K562 (cell line): ENCODE results near the gene TSPYL4. TPM values are rescaled to one million over a fixed set of nuclear protein-coding genes. Genes with fewer than 3 reads are reported as not detected.

Experiments
- ATAC-seq: fragments of 200-7000 bp; cut with Tn5 transposase; 3 replicates; pipeline ENCODE4 v1.9.1; 2020; ENCODE audit warnings: moderate library complexity
- BruUV-seq: library from RNA; stranded (reverse); fragments of 400-500 nt; replicated peaks from 2 replicates; lab custom pipeline; 2021; lab: Mats Ljungman, UMichigan
- CTCF ChIA-PET: fragments of 300-600 bp; formaldehyde crosslinking; extraction: SDS; loops from one replicate; lab custom pipeline; 2021; ENCODE audit warnings: low intra/inter-chr PET ratio; lab: Yijun Ruan, JAX
- POLR2A ChIA-PET: fragments of 300-600, 350-650 bp; sonication (Branson Sonifier 250); formaldehyde crosslinking; extraction: SDS; loops from one replicate; lab custom pipeline; 2021; ENCODE audit warnings: antibody characterized with exemption, inconsistent platforms; lab: Yijun Ruan, JAX
- DNase-seq, 4 experiments: peaks; one replicate each; pipeline versions ENCODE4 v3.0.0 to v3.0.0-alpha.2; 2011 to 2018; ENCODE audit warnings: low spot score in 3 of 4, mixed read lengths in 3 of 4; ENCODE audit errors: extremely low read depth in 1 of 4
- FAIRE-seq: peaks from 2 replicates; lab custom pipeline; 2011; peaks lifted over from hg19 to GRCh38; lab: Jason Lieb, UNC
- H2AFZ ChIP-seq: 2 replicates; pipeline ENCODE4 v1.6.0; 2011; ENCODE audit warnings: low read depth, low read length, control low read depth, inconsistent platforms
- H3K27ac ChIP-seq: fragments of 200-600 bp; 3 replicates; pipeline ENCODE4 v1.8.0; 2011; ENCODE audit warnings: low read depth, mild to moderate bottlenecking, control low read depth, inconsistent platforms, low read length, moderate library complexity, mixed read lengths; ENCODE audit errors: extremely low read depth
- H3K27me3 ChIP-seq, 2 experiments: fragments of 300-600 bp in 1 of 2; 2 replicates in 1 of 2; 3 replicates in 1 of 2; pipeline versions ENCODE4 v1.6.0 to v1.8.0; 2011; ENCODE audit warnings: inconsistent platforms in 2 of 2, low read length in 2 of 2, mild to moderate bottlenecking in 1 of 2, mixed read lengths in 1 of 2, moderate library complexity in 1 of 2; ENCODE audit not compliant: control insufficient read depth in 2 of 2, insufficient read depth in 2 of 2
- H3K36me3 ChIP-seq: fragments of 300-600 bp; 3 replicates; pipeline ENCODE4 v1.8.0; 2011; ENCODE audit warnings: mild to moderate bottlenecking, low read length, inconsistent platforms; ENCODE audit not compliant: control insufficient read depth, insufficient read depth
- H3K4me1 ChIP-seq, 2 experiments: fragments of 200-600 bp in 1 of 2; replicated peaks in 1 of 2; 2 replicates in 1 of 2; 3 replicates in 1 of 2; pipeline versions ENCODE4 v1.5.1 to v1.8.0; 2011; ENCODE audit warnings: inconsistent platforms in 2 of 2, low read length in 2 of 2, mild to moderate bottlenecking in 1 of 2, mixed read lengths in 1 of 2, moderate library complexity in 1 of 2; ENCODE audit not compliant: control insufficient read depth in 2 of 2, insufficient read depth in 2 of 2
- H3K4me2 ChIP-seq: 2 replicates; pipeline ENCODE4 v1.6.1; 2011; ENCODE audit warnings: low read length, control low read depth, inconsistent platforms, mixed read lengths; ENCODE audit not compliant: insufficient read depth
- H3K4me3 ChIP-seq: fragments of 200-600 bp; sonication (generic), shearing (Covaris generic); 2 replicates; pipeline ENCODE4 v1.5.1; 2016; ENCODE audit warnings: control low read depth, inconsistent platforms
- H3K79me2 ChIP-seq: fragments of 200-600 bp; 3 replicates; pipeline ENCODE4 v1.8.0; 2011; ENCODE audit warnings: low read length, inconsistent platforms; ENCODE audit not compliant: control insufficient read depth, insufficient read depth
- H3K9ac ChIP-seq, 2 experiments: 2 replicates each; pipeline versions ENCODE4 v1.6.0 to v1.6.1; 2011; ENCODE audit warnings: low read depth in 2 of 2, low read length in 2 of 2, control low read depth in 1 of 2, inconsistent platforms in 1 of 2, mild to moderate bottlenecking in 1 of 2, mixed read lengths in 1 of 2; ENCODE audit not compliant: insufficient read depth in 1 of 2
- H3K9me1 ChIP-seq: one replicate; pipeline ENCODE4 v1.6.0; 2011; ENCODE audit warnings: inconsistent platforms, mild to moderate bottlenecking, low read length, moderate library complexity; ENCODE audit not compliant: control insufficient read depth, insufficient read depth
- H3K9me3 ChIP-seq: replicated peaks from 2 replicates; pipeline ENCODE4 v1.5.1; 2011; ENCODE audit warnings: low read depth, low read length, inconsistent platforms; ENCODE audit not compliant: control insufficient read depth, insufficient read depth
- H4K20me1 ChIP-seq: replicated peaks from 2 replicates; pipeline ENCODE4 v1.6.1; 2011; ENCODE audit warnings: low read length, inconsistent platforms, mixed read lengths; ENCODE audit not compliant: control insufficient read depth, insufficient read depth
- BHLHE40 ChIP-seq: IDR thresholded peaks from 2 replicates; pipeline ENCODE4 v1.6.1; 2011; ENCODE audit warnings: low read length, improper control_type of control experiment
- CEBPB ChIP-seq: fragments of 450-650 bp; IDR thresholded peaks from 2 replicates; pipeline ENCODE4 v1.6.1; 2016; ENCODE audit warnings: missing genetic modification characterization, missing compliant biosample characterization
- CHD4 ChIP-seq: fragments of 200-600 bp; sonication (generic); IDR thresholded peaks from 3 replicates; pipeline ENCODE4 v1.6.1; 2012; ENCODE audit warnings: low read depth, mild to moderate bottlenecking, mixed read lengths, low read length, inconsistent platforms; ENCODE audit not compliant: insufficient read depth, insufficient replicate concordance, poor library complexity, severe bottlenecking
- KDM4B ChIP-seq, 2 experiments: fragments of 450-650 bp in 1 of 2; sonication (generic) in 1 of 2; IDR thresholded peaks; 2 replicates each; pipeline ENCODE4 v1.6.1; 2016 to 2017; ENCODE audit warnings: borderline replicate concordance in 2 of 2, antibody characterized with exemption in 1 of 2, low read depth in 1 of 2, mild to moderate bottlenecking in 1 of 2
- MEIS2 ChIP-seq: fragments of 450-650 bp; IDR thresholded peaks from 2 replicates; pipeline ENCODE4 v1.6.1; 2014; ENCODE audit warnings: mild to moderate bottlenecking; ENCODE audit not compliant: partially characterized antibody
- MYC ChIP-seq, 2 experiments: fragments of 250-450 bp in 1 of 2; sonication (Bioruptor Pico) in 1 of 2; IDR thresholded peaks; 2 replicates each; pipeline versions ENCODE4 v1.5.1 to v1.6.1; 2012 to 2021; ENCODE audit warnings: low read depth in 2 of 2, borderline replicate concordance in 1 of 2, improper control_type of control experiment in 1 of 2, low read length in 1 of 2, mild to moderate bottlenecking in 1 of 2, moderate library complexity in 1 of 2
- NFATC3 ChIP-seq: fragments of 450-650 bp; IDR thresholded peaks from 2 replicates; pipeline ENCODE4 v1.6.1; 2017; ENCODE audit warnings: mild to moderate bottlenecking
- NFYB ChIP-seq: IDR thresholded peaks from 2 replicates; pipeline ENCODE4 v1.6.1; 2011; ENCODE audit warnings: mild to moderate bottlenecking, moderate library complexity; ENCODE audit not compliant: insufficient read length; ENCODE audit errors: extremely low read depth
- TAF1 ChIP-seq: IDR thresholded peaks from 2 replicates; pipeline ENCODE4 v1.6.1; 2011; ENCODE audit warnings: mild to moderate bottlenecking, low read length, moderate library complexity; ENCODE audit not compliant: insufficient read depth, control insufficient read depth, severe bottlenecking; ENCODE audit errors: extremely low read depth
- TBP ChIP-seq: optimal IDR thresholded peaks from 2 replicates; pipeline ENCODE3; 2011; ENCODE audit warnings: low read depth, low read length, improper control_type of control experiment
- TCFL5 ChIP-seq: fragments of 250-450 bp; sonication (Bioruptor Pico); conservative IDR thresholded peaks from 2 replicates; pipeline ENCODE4 v1.6.1; 2021; ENCODE audit warnings: mild to moderate bottlenecking, moderate library complexity, matching md5 sums
- ZFP30 ChIP-seq: fragments of 250-450 bp; sonication (Bioruptor Pico); IDR thresholded peaks from 2 replicates; pipeline ENCODE4 v1.8.0; 2022; ENCODE audit warnings: moderate library complexity, mild to moderate bottlenecking, inconsistent platforms, borderline replicate concordance
- ZFPM2 ChIP-seq: fragments of 250-450 bp; sonication (Bioruptor Pico); IDR thresholded peaks from 2 replicates; pipeline ENCODE4 v1.5.1; 2022; ENCODE audit warnings: mild to moderate bottlenecking
- ZNF165 ChIP-seq: fragments of 250-450 bp; sonication (Bioruptor Pico); IDR thresholded peaks from 2 replicates; pipeline ENCODE4 v1.4.0; 2020; ENCODE audit warnings: borderline replicate concordance
- WGBS: fragments of 100-300 bp; shearing (Covaris generic); methylation state at CpG from one replicate; pipeline ENCODE4 v1.1.6; 2016; ENCODE audit warnings: low coverage, mixed read lengths; ENCODE audit not compliant: insufficient coverage; ENCODE audit errors: missing lambda C conversion rate; 5-methylcytosine and 5-hydroxymethylcytosine counted together
- in situ Hi-C: fragments of 300-500 bp; cut with MboI; formaldehyde crosslinking; loops from 4 replicates; pipeline ENCODE4 v1.15.0; 2018; ENCODE audit warnings: inconsistent platforms, mixed read lengths
- intact Hi-C: fragments of 100-400 bp; cut with micrococcal nuclease; formaldehyde crosslinking; loops from 2 replicates; pipeline ENCODE4 v1.14.2; 2022
- polyA plus RNA-seq, 8 experiments: library from polyadenylated mRNA; depleted of rRNA in 4 of 8; stranded (reverse) in 5 of 8; unstranded in 3 of 8; fragments of >200 nt; fragmentation: Nextera tagmentation in 2 of 8; fragmentation: Illumina TruSeq in 1 of 8; extraction: Ambion mirVana in 2 of 8; extraction: Trizol in 1 of 8; gene quantifications; 2 replicates each; pipeline versions ENCODE4 v1.2.1 to v1.2.3, GENCODE V29; 2011 to 2014; ENCODE audit warnings: inconsistent platforms in 1 of 8, missing spikeins in 1 of 8
- total RNA-seq, 7 experiments: library from RNA; depleted of rRNA in 6 of 7; stranded (reverse); fragments of >200 nt in 6 of 7; fragmentation: Illumina TruSeq in 2 of 7; extraction: Trizol in 2 of 7; gene quantifications; 2 replicates each; pipeline versions ENCODE4 v1.2.1 to v1.2.3, GENCODE V29; 2011 to 2021; ENCODE audit warnings: low replicate concordance in 1 of 7
- TF ChIP-seq, protein P1 (sequence below): fragments of 450-650 bp; IDR thresholded peaks from 2 replicates; pipeline ENCODE4 v1.6.1; 2016
- TF ChIP-seq, protein P2 (sequence below), 2 experiments: fragments of 450-650 bp in 1 of 2; sonication (generic) in 1 of 2; formaldehyde crosslinking in 1 of 2; IDR thresholded peaks in 1 of 2; conservative IDR thresholded peaks in 1 of 2; 2 replicates each; pipeline versions ENCODE4 v1.6.1 to v1.8.1; 2016 to 2023; ENCODE audit warnings: mild to moderate bottlenecking in 2 of 2, moderate library complexity in 2 of 2, inconsistent platforms in 1 of 2, missing genetic modification reagents in 1 of 2
- TF ChIP-seq, protein P3 (sequence below): fragments of 450-650 bp; conservative IDR thresholded peaks from 2 replicates; pipeline ENCODE4 v1.6.1; 2016; ENCODE audit warnings: missing genetic modification characterization, low read depth, mild to moderate bottlenecking, control low read depth, missing compliant biosample characterization

TSPYL4 gene
- total and polyA plus RNA-seq, 9 of the 15 experiments (the other 6 are each of a cell fraction or from before 2014, with no cell fraction given): 0.69 to 18.0 (median 9.1) TPM

DNA sequence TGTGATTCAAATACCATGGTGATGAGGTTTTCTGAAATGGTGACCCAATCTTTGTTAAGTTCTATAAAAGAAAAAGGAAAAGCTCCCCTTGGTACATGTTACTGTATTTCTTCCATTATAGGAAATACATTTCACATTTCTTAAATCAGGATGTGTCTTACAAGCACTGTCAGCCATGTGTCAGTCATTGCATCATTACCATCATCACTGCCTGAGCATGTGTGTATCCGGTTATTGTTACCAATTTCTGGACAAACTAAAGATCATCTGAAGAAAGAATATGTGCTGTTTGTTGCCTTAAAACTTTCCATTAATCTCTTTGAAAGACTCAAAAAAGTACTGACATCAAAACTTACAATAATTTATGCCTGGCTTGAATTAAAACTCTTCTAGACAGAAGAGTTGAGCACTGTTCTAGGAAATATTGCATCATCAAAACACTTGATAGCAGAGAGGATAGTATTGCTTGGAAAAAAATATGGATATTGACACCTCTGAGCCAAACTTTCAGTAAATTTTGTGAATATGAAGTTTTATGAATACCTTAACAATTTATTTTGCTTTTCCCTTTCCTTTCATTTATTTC is 33.0 kb upstream of the TSPYL4 start:
- FAIRE-seq (no peak), ATAC-seq (peak; percentile 40; the same call in 1 of the 3 replicates), DNase-seq (no peak)
- Histone ChIP-seq H3K9me1 (no peaks in the 10 kb centered on the region), H2AFZ (no peak overlapping the region), H3K9me3 (no peaks in the 10 kb centered on the region), H3K79me2 (no peaks in the 10 kb centered on the region), H3K36me3 (no peaks in the 10 kb centered on the region), H3K4me2 (no peak overlapping the region), H3K4me3 (no peak overlapping the region), H3K27ac (no peak overlapping the region), H3K9ac (no peak overlapping the region), H3K27me3 (0 out of 5 replicates have a peak, but pooled peaks cover 0 to 3% of the 10 kb centered on the region in 2 experiments), H3K4me1 (no peaks in the 10 kb centered on the region; a peak in 1 of 5 replicates), H4K20me1 (no peaks in the 10 kb centered on the region)
- CTCF ChIA-PET: interaction anchor here (0.9 to 1.2 kb wide), 3 partner anchors 243 to 246 kb away, joined by 3 to 4 read pairs (median 3); no protein-coding TSS in a partner anchor
- POLR2A ChIA-PET: no interaction called here
- 0% methylated on average over 1 of the region's 1 CpG for WGBS
- in situ Hi-C loops: loop anchor here (10.0 kb wide), 1 partner anchor 268 kb away; the partner anchor contains the start of gene CALHM4
- intact Hi-C loops: loop anchor here (1.0 to 2.0 kb wide), 2 partner anchors 245 to 274 kb away; no protein-coding TSS in a partner anchor
- no TSS peak for BruUV-seq
- TF ChIP-seq KDM4B (IDR thresholded peaks at IDR 0.05; ENCODE audit: borderline replicate concordance in 2 of 2, low read depth in 1 of 2) (no peak), TBP (no peak), CHD4 (no peak), MEIS2 (peak; percentile 15), ZFP30 (CRISPR knock-in tag) (no peak), ZNF165 (CRISPR knock-in tag) (no peak), ZFPM2 (CRISPR knock-in tag) (no peak), TCFL5 (CRISPR knock-in tag) (no peak), NFATC3 (no peak), CEBPB (tag) (peak; percentile 70; the same call in 1 of the 2 replicates), NFYB (no peak), BHLHE40 (no peak), TAF1 (no peak), MYC (IDR thresholded peaks at IDR 0.05; ENCODE audit: low read depth, low read length) (peak; percentile 51; the same call in 1 of the 2 replicates), MYC (CRISPR knock-in tag; IDR thresholded peaks at IDR 0.05; ENCODE audit: borderline replicate concordance, low read depth) (no peak)
- TF ChIP-seq, protein P1, sequence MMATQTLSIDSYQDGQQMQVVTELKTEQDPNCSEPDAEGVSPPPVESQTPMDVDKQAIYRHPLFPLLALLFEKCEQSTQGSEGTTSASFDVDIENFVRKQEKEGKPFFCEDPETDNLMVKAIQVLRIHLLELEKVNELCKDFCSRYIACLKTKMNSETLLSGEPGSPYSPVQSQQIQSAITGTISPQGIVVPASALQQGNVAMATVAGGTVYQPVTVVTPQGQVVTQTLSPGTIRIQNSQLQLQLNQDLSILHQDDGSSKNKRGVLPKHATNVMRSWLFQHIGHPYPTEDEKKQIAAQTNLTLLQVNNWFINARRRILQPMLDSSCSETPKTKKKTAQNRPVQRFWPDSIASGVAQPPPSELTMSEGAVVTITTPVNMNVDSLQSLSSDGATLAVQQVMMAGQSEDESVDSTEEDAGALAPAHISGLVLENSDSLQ: peak; percentile 58
- TF ChIP-seq, protein P2, sequence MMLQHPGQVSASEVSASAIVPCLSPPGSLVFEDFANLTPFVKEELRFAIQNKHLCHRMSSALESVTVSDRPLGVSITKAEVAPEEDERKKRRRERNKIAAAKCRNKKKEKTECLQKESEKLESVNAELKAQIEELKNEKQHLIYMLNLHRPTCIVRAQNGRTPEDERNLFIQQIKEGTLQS (IDR thresholded peaks at IDR 0.05): peak; percentile 91
- TF ChIP-seq, protein P2 (CRISPR knock-in tag; conservative IDR thresholded peaks at IDR 0.05): no peak
- TF ChIP-seq, protein P3, sequence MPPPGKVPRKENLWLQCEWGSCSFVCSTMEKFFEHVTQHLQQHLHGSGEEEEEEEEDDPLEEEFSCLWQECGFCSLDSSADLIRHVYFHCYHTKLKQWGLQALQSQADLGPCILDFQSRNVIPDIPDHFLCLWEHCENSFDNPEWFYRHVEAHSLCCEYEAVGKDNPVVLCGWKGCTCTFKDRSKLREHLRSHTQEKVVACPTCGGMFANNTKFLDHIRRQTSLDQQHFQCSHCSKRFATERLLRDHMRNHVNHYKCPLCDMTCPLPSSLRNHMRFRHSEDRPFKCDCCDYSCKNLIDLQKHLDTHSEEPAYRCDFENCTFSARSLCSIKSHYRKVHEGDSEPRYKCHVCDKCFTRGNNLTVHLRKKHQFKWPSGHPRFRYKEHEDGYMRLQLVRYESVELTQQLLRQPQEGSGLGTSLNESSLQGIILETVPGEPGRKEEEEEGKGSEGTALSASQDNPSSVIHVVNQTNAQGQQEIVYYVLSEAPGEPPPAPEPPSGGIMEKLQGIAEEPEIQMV: no peak
